Panc1 (cell line): ENCODE measurements around the gene GSTK1. TPM values are rescaled to one million over a fixed set of nuclear protein-coding genes. Genes with fewer than 3 reads are reported as not detected.

Source experiments
- ATAC-seq: fragments of 200-7000 bp; cut with Tn5 transposase; 2 replicates; pipeline ENCODE4 v1.9.1; 2020; ENCODE audit warnings: mild to moderate bottlenecking, moderate library complexity
- BruUV-seq: library from RNA; stranded (reverse); fragments of 400-500 nt; replicated peaks from 2 replicates; lab custom pipeline; 2021; lab: Mats Ljungman, UMichigan
- CTCF ChIA-PET: fragments of 300-600 bp; sonication (Branson Sonifier 250); formaldehyde crosslinking; loops from one replicate; lab custom pipeline; 2022; ENCODE audit warnings: antibody characterized with exemption; lab: Charles Lee
- POLR2A ChIA-PET: fragments of 300-600 bp; sonication (Branson Sonifier 250); formaldehyde crosslinking; loops from one replicate; lab custom pipeline; 2022; ENCODE audit warnings: antibody characterized with exemption; lab: Charles Lee
- DNase-seq: peaks from one replicate; pipeline ENCODE4 v3.0.0-alpha.2; 2010; ENCODE audit warnings: low read depth, low spot score
- H3K27ac ChIP-seq: 2 replicates; pipeline ENCODE4 v1.5.1; 2011; ENCODE audit warnings: mild to moderate bottlenecking, low read length, inconsistent platforms
- H3K27me3 ChIP-seq: fragments of 200-500 bp; sonication (Bioruptor generic); 2 replicates; pipeline ENCODE4 v1.6.0; 2014; ENCODE audit warnings: low read length, inconsistent platforms; ENCODE audit not compliant: control insufficient read depth, insufficient read depth
- H3K36me3 ChIP-seq: fragments of 200-500 bp; sonication (Bioruptor generic); 2 replicates; pipeline ENCODE4 v1.5.1; 2014; ENCODE audit warnings: inconsistent platforms, mild to moderate bottlenecking, low read length, moderate library complexity; ENCODE audit not compliant: control insufficient read depth, insufficient read depth
- H3K4me1 ChIP-seq: 2 replicates; pipeline ENCODE4 v1.5.1; 2011; ENCODE audit warnings: inconsistent platforms, mild to moderate bottlenecking, low read length, moderate library complexity; ENCODE audit not compliant: control insufficient read depth, insufficient read depth
- H3K4me3 ChIP-seq, 2 experiments: 2 replicates each; pipeline ENCODE4 v1.5.1; 2011 to 2012; ENCODE audit warnings: low read depth in 2 of 2, low read length in 2 of 2, mild to moderate bottlenecking in 2 of 2, inconsistent platforms in 1 of 2, moderate library complexity in 1 of 2
- H3K9me3 ChIP-seq: fragments of 200-500 bp; sonication (Bioruptor generic); 2 replicates; pipeline ENCODE4 v1.5.1; 2014; ENCODE audit warnings: low read depth, mild to moderate bottlenecking, inconsistent platforms, low read length, moderate library complexity; ENCODE audit not compliant: control insufficient read depth, insufficient read depth
- POLR2AphosphoS5 ChIP-seq: IDR thresholded peaks from 2 replicates; pipeline ENCODE4 v1.6.1; 2012; ENCODE audit warnings: mild to moderate bottlenecking, low read depth, low read length, moderate library complexity
- REST ChIP-seq, 2 experiments: IDR thresholded peaks; 2 replicates each; pipeline ENCODE4 v1.6.1; 2011 to 2012; ENCODE audit warnings: low read depth in 2 of 2, control low read depth in 1 of 2, low read length in 1 of 2, mild to moderate bottlenecking in 1 of 2, moderate library complexity in 1 of 2; ENCODE audit not compliant: insufficient read depth in 1 of 2
- SIN3A ChIP-seq: IDR thresholded peaks from 2 replicates; pipeline ENCODE4 v1.6.1; 2012; ENCODE audit warnings: low read depth, mild to moderate bottlenecking, low read length, moderate library complexity, borderline replicate concordance; ENCODE audit not compliant: insufficient read depth
- TCF7L2 ChIP-seq: IDR thresholded peaks from 2 replicates; pipeline ENCODE4 v1.6.1; 2011; ENCODE audit warnings: mild to moderate bottlenecking, low read depth, low read length, inconsistent platforms
- in situ Hi-C: cut with HindIII; loops from 2 replicates; pipeline ENCODE4 v1.10.0; 2016; ENCODE audit warnings: low sequenced_read_pairs, low pct_unique_long_range_greater_than_20kb
- intact Hi-C: fragments of 100-400 bp; cut with micrococcal nuclease; formaldehyde crosslinking; loops from one replicate; pipeline ENCODE4 v1.10.0; 2022; ENCODE audit not compliant: unreplicated experiment
- total RNA-seq: library from RNA; stranded (reverse); gene quantifications from one replicate; pipeline ENCODE4 v1.2.1, GENCODE V29; 2021; ENCODE audit not compliant: unreplicated experiment
- TF ChIP-seq, protein P1 (sequence below): fragments of 450-650 bp; IDR thresholded peaks from 2 replicates; pipeline ENCODE4 v1.5.1; 2017; ENCODE audit warnings: mild to moderate bottlenecking

GSTK1 gene
- total RNA-seq, 1 experiment from 2014 or later, result 100 TPM

- no peak for ATAC-seq
- in situ Hi-C loops (no loop called here), intact Hi-C loops (no loop called here)
- TF ChIP-seq POLR2AphosphoS5, result no peak
- TF ChIP-seq SIN3A, result no peak
- TF ChIP-seq, protein P1, sequence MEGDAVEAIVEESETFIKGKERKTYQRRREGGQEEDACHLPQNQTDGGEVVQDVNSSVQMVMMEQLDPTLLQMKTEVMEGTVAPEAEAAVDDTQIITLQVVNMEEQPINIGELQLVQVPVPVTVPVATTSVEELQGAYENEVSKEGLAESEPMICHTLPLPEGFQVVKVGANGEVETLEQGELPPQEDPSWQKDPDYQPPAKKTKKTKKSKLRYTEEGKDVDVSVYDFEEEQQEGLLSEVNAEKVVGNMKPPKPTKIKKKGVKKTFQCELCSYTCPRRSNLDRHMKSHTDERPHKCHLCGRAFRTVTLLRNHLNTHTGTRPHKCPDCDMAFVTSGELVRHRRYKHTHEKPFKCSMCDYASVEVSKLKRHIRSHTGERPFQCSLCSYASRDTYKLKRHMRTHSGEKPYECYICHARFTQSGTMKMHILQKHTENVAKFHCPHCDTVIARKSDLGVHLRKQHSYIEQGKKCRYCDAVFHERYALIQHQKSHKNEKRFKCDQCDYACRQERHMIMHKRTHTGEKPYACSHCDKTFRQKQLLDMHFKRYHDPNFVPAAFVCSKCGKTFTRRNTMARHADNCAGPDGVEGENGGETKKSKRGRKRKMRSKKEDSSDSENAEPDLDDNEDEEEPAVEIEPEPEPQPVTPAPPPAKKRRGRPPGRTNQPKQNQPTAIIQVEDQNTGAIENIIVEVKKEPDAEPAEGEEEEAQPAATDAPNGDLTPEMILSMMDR, result no peak
- TF ChIP-seq TCF7L2, result no peak
- no peak for TF ChIP-seq REST (IDR thresholded peaks at IDR 0.05; ENCODE audit: insufficient read depth in 1 of 2, low read depth in 2 of 2, low read length in 1 of 2)
- no peaks in the 10 kb centered on the region for H3K4me1 ChIP-seq
- H3K27me3 ChIP-seq, result no peaks in the 10 kb centered on the region
- POLR2A ChIA-PET, result no interaction called here
- H3K36me3 ChIP-seq, result no peaks in the 10 kb centered on the region
- H3K4me3 ChIP-seq, result no peak overlapping the region
- CTCF ChIA-PET, result no interaction called here
- no TSS peak for BruUV-seq
- no peak for DNase-seq
- no peaks in the 10 kb centered on the region for H3K9me3 ChIP-seq
- no peak overlapping the region for H3K27ac ChIP-seq
Measured at GRCh38 chr7:143250199-143250598, 13.0 kb upstream of the GSTK1 start.

DNA sequence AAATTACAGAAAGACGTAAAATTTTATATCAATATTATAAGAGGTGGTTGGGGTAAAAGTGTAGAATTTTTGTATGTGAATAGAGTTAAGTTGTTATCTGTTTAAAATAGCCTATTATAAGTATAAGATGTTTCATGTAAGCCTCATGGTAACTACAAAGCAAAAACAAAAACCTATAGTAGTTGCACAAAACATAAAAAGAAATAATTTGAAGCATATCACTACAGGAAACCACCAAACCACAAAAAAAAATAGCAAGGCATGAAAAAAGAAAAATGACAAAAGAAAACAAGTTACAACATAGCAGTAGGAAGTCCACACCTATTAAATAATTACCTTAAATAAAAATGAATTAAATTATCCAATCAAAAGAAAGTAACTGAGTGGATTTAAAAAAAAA lies 12.4 kb upstream of the GSTK1 start:
- CTCF ChIA-PET, result no interaction called here
- H3K4me1 ChIP-seq, result no peaks in the 10 kb centered on the region
- no peak overlapping the region for H3K4me3 ChIP-seq
- no peak for ATAC-seq
- H3K36me3 ChIP-seq, result no peaks in the 10 kb centered on the region
- DNase-seq, result no peak
- intact Hi-C loops (no loop called here), in situ Hi-C loops (no loop called here)
- H3K27me3 ChIP-seq, result no peaks in the 10 kb centered on the region
- POLR2A ChIA-PET, result no interaction called here
- no TSS peak for BruUV-seq
- H3K9me3 ChIP-seq, result no peaks in the 10 kb centered on the region
- no peak overlapping the region for H3K27ac ChIP-seq
- TF ChIP-seq POLR2AphosphoS5, result no peak
- TF ChIP-seq SIN3A, result no peak
- TF ChIP-seq TCF7L2, result no peak
- no peak for TF ChIP-seq REST (IDR thresholded peaks at IDR 0.05; ENCODE audit: insufficient read depth in 1 of 2, low read depth in 2 of 2, low read length in 1 of 2)
- TF ChIP-seq, protein P1, result no peak
